ENCODE results near the gene CACNA1E.

The CACNA1E gene

DNA sequence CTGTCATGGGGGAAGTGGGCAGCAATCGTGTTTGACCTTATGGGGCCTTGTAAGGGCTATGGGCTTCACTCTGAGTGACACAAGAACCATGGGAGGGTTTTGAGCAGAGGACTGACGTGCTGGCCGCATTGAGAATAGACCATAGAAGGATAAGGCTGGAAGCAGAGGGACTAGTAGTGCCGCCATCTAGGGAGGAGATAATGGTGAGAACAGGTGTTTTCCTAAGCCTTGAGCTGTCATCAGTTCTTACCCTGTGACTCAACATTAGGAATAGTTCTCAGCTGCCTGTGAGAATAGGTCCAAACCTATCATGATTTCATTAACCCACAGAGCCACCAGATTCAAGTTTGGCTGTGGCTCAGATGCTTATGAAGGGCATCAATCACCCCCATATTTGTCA, 228.5 kb downstream of the CACNA1E start:
- TF ChIP-seq, protein P1, sequence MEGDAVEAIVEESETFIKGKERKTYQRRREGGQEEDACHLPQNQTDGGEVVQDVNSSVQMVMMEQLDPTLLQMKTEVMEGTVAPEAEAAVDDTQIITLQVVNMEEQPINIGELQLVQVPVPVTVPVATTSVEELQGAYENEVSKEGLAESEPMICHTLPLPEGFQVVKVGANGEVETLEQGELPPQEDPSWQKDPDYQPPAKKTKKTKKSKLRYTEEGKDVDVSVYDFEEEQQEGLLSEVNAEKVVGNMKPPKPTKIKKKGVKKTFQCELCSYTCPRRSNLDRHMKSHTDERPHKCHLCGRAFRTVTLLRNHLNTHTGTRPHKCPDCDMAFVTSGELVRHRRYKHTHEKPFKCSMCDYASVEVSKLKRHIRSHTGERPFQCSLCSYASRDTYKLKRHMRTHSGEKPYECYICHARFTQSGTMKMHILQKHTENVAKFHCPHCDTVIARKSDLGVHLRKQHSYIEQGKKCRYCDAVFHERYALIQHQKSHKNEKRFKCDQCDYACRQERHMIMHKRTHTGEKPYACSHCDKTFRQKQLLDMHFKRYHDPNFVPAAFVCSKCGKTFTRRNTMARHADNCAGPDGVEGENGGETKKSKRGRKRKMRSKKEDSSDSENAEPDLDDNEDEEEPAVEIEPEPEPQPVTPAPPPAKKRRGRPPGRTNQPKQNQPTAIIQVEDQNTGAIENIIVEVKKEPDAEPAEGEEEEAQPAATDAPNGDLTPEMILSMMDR (IDR thresholded peaks at IDR 0.05; ENCODE audit: insufficient read depth, low read depth, low read length, missing control alignments) = no peak
- no peak overlapping the region for H3K4me3 ChIP-seq (ENCODE audit: low read length)
- DNase-seq (ENCODE audit: low read depth) = no peak

DNA sequence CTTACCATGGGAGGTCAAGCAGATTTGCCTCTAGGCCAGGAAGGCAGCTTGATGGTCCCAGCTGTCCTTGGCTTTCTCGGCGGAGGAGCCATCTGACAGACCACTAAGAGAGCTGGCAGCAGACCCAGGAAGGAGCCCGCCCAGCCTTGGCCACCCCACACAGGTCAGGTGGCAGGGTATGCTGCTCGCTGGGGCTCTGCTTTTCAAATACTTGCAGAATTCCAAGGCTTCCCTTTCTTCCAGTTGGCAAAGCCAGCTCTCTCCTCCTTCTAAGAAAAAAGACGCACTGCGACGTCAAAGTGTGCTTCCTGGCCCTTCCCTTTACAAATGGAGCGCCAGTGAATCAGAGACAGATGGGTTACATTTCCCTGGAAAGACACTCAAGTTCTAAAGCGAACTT, 229.4 kb downstream of the CACNA1E start:
- TF ChIP-seq, protein P1 (IDR thresholded peaks at IDR 0.05; ENCODE audit: insufficient read depth, low read depth, low read length, missing control alignments) = no peak
- no peak overlapping the region for H3K4me3 ChIP-seq (ENCODE audit: low read length)

DNA sequence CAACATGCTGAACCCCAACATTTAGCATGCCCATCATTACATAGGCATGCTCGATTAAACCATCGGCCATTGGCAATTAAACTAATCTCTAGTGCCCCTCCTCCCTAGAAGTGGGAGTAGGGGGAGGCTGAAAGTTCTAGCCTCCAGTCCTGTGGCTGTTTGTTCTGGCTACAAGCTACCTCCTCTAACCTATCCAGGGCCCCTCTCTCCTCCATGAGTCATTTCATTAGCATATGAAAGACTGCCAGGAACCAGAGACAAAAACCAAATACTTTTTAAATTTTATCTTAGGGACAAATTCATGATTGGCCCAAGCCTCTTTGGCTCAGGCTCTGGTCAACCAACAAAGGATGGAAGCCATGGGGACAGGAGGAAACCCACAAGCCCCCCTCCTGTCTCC, 231.1 kb downstream of the CACNA1E start:
- peak; percentile 23 for DNase-seq (ENCODE audit: low read depth)
- H3K4me3 ChIP-seq (ENCODE audit: low read length) = no peak overlapping the region
- TF ChIP-seq, protein P1 (IDR thresholded peaks at IDR 0.05; ENCODE audit: insufficient read depth, low read depth, low read length, missing control alignments) = no peak

More for the DNA sequence above, 229.4 kb downstream of the CACNA1E start:
- DNase-seq (ENCODE audit: low read depth) = no peak

DNA sequence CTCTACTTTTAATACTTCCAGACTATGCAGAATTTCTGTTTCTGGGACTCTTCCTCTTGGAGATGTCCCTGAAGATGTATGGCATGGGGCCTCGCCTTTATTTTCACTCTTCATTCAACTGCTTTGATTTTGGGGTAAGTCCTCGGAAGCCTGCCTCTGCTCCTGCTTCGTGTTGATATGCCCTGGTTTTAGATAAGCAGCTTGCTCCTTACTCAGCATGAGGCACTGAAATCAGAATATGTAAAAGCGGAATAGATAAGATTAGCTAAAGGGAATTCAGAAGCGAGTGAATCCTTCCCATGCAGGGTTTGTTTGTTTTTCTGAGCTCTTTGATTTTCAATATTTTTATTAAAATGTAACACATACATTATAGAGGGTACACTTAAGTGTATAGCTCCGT, 234.7 kb downstream of the CACNA1E start:
- TF ChIP-seq, protein P1 (IDR thresholded peaks at IDR 0.05; ENCODE audit: insufficient read depth, low read depth, low read length, missing control alignments) = no peak
- no peak for DNase-seq (ENCODE audit: low read depth)
- H3K4me3 ChIP-seq (ENCODE audit: low read length) = no peak overlapping the region

DNA sequence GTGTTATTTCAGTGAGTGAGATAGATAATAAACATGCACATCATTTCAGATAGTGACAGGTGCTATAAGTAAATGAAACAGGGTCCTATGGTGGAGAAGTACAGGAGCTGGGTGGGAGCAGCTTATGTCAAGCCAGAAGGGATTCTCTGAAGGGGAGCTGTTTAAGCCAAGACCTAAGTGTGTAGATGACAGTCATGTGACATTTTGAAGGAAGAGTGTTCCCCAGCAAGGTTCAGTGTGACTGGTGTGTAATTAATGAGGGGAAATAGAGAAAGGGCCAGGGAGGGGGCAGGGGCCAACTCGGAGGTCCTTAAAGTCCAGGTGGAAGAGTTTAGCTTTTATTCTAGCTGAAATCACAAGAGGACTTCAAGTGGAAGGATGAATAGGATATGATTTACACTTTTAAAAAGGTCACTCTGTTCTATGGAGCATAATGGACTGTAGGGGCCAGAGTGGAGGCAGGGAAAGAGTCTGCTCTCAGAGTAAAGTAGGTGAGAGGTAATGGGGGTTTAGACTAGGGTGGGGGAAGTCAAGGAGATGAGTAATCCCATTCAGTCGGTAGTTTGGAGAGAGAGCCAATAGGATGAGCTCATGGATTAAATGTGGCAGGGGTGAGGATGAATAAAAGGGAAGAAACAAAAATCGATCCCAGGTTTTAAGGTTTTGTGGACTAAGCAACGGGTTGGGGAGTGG, 243.1 kb downstream of the CACNA1E start:
- no peak overlapping the region for H3K4me3 ChIP-seq (ENCODE audit: low read length)
- TF ChIP-seq, protein P1 (IDR thresholded peaks at IDR 0.05; ENCODE audit: insufficient read depth, low read depth, low read length, missing control alignments) = no peak
- DNase-seq (ENCODE audit: low read depth) = no peak

DNA sequence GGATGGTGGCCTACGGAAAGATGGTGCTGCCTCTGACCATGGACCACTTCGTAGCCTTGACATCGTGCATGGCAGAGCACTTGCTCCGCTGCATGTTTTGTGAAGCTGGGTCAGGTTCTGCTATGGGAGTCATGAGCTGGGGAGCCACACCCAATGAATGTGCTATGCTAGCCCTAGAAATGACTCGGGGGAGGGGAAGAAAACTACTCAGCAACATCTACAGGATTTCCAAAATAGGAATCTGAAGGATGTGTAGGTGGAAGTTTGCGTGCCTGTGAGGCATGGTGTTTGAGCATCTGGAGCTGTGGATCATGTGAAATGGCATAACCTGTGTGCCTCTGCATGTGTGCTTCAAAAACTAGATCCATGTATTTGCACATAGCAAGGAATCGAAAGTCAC, 247.3 kb downstream of the CACNA1E start:
- TF ChIP-seq, protein P1 (IDR thresholded peaks at IDR 0.05; ENCODE audit: insufficient read depth, low read depth, low read length, missing control alignments) = no peak
- DNase-seq (ENCODE audit: low read depth) = no peak

More for the DNA sequence above, 247.3 kb downstream of the CACNA1E start:
- H3K4me3 ChIP-seq (ENCODE audit: low read length) = no peak overlapping the region

Measured in epithelial cell of esophagus (primary cell).